Ishikawa (cell line): ENCODE data around the gene MUS81.

Experiments used
- CEBPB ChIP-seq: IDR thresholded peaks from 2 replicates; pipeline ENCODE4 v1.6.1; 2012
- FOXM1 ChIP-seq: IDR thresholded peaks from 2 replicates; pipeline ENCODE4 v1.6.1; 2012; ENCODE audit warnings: low read depth, borderline replicate concordance
- NFIC ChIP-seq: IDR thresholded peaks from 2 replicates; pipeline ENCODE4 v1.6.1; 2012
- RAD21 ChIP-seq: IDR thresholded peaks from 2 replicates; pipeline ENCODE4 v1.6.1; 2012; ENCODE audit warnings: low read depth
- TEAD4 ChIP-seq: IDR thresholded peaks from 2 replicates; pipeline ENCODE4 v1.6.1; 2012

- TF ChIP-seq NFIC (no peak), TEAD4 (no peak), CEBPB (no peak), FOXM1 (no peak), RAD21 (no peak)
Measured at GRCh38 chr11:65862941-65863888, 3.0 kb downstream of the MUS81 start.
